GM19240 (cell line): ENCODE data around the gene NR4A3.

Experiments
- DNase-seq: peaks from one replicate; pipeline ENCODE4 v3.0.0; 2011; ENCODE audit warnings: low spot score; ENCODE audit not compliant: insufficient read length

The NR4A3 gene

DNA sequence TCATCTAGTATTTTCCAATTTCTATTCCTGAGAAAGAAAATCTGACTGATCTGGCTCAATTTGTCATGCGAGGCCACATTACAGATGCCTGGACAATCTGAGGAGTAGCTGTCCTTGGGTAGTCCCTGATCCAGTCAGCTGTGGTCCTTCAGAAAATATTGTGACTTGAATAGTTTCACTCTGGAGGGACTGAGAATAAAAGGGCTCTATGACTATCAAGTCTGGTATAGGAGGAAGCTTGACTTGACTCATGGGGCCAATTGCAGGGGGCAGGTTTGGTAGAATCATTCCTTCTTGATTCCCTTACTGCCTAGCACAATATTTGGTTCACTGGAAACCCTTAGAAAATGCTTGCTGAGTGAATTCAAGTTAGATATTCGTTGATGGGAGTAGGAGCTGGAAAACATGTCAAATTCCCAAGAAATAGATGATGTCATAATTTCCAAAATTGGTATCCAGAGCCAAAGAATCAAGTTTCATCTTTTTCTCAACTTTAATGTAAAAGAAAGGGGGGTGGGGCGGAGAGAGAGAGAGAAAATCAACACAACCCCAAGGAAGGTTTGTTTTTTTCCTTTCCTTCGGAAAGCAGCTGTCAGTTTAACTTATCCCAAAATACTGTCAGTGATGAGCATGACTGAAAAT is 52.4 kb downstream of the NR4A3 start:
- DNase-seq = no peak

DNA sequence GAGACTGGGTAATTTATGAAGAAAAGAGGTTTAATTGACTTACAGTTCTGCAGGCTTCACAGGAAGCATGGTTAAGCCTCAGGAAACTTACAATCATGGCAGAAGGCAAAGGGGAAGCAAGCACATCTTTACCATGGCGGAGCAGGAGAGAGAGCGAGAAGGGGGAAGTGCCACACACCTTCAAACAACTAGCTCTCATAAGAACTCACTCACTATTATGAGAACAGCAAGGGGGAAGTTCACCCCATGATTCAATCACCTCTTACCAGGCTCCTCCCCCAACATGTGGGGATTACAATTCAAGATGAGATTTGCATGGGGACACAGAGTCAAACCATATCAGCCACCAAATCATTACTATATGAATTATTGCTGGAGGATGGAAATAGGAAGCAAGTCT is 54.5 kb downstream of the NR4A3 start:
- no peak for DNase-seq

DNA sequence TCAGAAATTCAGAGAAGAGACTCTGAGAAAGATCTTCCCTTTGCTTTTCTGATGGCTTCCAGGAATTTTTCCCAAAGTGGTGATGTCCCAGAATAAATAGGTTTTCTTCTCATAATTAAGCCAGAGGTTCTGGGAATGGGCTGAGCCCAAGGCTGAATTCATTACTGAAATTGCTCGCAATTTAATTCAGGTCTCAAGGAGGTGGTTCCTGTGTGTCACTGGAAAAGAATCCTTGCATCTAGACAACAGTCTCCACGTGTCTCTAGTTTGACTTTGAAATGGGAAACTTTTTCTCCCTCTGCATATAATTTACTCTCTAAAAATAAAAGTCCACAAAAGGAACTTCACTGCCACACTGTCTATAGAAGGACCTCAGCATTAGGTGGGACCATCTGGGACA is 57.0 kb downstream of the NR4A3 start:
- DNase-seq = no peak

DNA sequence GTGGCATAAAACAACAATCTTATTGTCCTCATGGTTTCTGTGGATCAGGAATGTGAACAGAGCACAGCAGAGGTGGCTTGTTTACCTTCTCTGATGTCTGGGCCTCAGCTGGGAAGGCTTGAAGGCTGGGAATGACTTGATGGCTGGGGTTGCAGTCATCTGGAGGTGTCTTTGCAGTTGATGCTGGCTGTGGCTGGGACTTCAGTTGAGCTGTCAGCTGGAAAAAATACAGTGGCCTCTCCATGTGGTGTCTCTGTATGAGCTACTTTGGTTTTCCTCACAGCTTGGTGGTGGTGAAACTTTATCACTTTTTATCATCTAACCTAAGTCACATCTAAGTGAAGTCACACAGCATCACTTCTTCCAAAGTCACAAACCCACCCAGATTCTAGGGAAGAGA is 60.1 kb downstream of the NR4A3 start:
- no peak for DNase-seq

DNA sequence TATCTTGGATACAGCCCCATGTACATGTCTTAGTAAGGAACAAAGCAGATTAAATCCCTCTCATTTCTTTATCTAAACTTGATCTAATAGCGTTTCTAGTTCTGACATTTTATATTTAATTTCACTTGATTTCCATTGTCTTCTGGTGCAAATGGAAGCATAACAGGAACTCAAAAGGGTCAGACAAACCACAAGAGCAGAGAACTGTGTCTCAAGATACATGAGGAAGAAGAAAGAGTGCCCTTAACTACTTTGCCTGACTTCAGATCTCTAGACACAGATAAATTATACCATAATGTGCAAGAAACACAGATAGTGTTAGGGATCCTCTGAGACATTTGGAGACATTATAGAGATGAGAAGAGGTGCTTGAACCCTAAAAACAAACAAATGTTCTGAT is 64.1 kb downstream of the NR4A3 start:
- DNase-seq = no peak

DNA sequence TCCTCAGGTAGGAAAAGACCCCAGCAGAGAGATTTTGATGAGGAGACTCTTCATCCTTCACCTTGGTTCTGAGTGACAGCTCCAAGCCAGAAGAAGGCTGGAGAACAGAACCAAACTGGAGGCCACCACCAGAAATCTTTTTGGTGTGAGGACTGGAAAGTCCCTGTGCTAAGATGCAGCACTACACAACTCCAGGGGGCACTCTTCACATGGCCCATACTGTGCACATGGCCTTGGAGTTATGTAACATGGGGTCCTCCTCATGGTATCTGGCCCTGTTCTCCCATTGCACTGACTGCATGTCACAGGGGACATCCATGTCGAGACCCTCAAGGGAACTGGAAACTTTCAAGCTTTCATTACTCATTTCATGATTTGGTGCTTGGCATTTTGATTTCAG is 67.4 kb downstream of the NR4A3 start:
- no peak for DNase-seq

DNA sequence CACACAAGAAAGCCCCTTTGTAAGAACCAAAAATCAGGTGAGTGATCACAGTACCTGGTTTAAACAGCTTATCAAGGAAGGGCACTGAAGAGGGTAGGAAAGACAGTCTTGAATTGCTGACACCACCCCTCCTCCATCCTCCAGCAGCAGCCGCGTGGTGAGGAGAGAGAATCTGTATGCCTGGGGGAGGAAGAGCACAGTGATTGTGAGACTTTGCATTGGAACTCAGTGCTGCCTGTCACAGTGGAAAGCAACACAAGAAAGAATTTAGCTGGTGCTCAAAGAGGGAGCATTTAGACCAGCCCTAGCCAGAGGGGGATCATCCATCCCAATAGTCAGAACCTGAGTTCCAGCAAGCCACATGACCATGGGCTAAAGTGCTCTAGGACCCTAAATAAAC is 73.1 kb downstream of the NR4A3 start:
- no peak for DNase-seq

DNA sequence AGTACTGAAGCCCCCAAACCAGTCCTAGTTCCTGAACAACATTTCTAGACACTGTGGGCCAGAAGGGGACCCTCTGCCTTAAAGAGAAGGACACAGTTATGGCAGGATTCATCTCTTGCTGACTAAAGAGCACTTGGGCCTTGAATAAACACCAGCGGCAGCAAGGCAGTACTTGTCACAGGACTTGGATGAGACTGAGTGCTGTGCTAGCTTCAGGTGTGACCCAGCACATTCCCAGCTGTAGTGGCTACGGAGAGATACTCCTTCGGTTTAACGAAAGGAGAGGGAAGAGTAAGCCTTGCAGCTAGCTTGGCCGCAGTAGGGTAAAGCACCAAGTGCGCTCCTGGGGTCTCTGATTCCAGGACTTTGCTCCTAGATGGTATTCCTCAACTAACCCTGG is 73.8 kb downstream of the NR4A3 start:
- no peak for DNase-seq

DNA sequence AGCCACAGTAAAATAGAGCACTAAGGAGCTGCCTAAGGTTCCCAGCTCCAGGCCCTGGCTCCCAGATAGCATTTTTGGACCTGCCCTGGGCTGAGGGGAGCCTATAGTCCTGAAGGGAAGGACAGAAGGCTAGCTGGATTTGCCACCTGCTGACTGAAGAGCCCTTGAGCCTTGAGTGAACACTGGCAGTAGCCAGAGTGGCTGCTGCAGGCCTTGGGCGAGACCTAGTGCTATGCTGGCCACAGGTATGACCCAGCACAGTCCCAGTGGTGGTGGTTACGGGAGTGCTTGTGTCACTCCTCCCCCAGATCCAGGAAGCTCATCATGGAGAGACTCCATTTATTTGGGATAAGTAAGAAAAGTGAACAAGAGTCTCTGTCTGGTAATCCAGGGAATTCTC is 74.4 kb downstream of the NR4A3 start:
- DNase-seq = no peak

DNA sequence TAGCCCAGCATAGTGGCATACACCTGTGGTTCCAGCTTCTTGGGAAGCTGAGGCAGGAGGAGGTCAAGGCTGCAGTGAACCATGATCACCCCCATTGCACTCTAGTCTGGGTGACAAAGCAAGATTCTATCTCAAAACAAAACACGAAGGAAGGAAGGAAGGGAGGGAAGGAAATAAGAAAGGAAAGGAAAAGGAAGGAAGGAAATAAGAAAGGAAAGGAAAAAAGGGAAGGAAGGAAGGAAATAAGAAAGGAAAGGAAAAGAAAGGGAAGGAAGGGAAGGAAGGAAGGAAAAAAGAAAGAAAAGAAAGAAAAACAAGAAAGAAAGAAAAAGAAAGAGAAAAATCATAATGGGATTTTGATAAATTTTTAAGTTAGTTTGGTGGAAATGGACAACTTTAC is 81.7 kb downstream of the NR4A3 start:
- no peak for DNase-seq

DNA sequence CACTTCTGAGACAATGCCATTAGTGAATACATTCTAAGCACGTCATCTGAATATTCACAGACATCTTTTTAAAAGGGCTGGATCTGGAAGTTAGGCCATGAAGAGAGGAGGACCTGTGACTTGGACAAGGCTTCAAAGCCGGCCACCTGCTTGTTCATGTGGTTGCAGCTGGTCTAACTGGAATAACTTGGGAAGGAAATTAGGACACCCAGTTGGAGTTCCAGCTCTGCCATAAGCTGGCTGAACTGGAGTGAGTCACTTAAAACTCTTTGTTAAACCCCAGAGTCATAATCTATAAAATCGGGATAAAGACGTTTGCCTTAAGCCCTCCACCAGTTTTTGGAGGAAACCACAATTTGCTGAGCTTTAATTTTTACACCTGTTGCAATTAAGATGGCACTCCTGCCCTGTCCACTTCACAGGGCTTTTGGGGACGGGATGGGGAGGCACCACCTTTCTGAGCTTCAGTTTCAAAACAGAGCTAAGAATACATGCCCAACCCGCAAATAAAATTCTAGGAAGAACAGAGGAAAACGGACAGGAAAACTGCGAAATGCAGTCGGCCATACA is 84.2 kb downstream of the NR4A3 start:
- DNase-seq = no peak

DNA sequence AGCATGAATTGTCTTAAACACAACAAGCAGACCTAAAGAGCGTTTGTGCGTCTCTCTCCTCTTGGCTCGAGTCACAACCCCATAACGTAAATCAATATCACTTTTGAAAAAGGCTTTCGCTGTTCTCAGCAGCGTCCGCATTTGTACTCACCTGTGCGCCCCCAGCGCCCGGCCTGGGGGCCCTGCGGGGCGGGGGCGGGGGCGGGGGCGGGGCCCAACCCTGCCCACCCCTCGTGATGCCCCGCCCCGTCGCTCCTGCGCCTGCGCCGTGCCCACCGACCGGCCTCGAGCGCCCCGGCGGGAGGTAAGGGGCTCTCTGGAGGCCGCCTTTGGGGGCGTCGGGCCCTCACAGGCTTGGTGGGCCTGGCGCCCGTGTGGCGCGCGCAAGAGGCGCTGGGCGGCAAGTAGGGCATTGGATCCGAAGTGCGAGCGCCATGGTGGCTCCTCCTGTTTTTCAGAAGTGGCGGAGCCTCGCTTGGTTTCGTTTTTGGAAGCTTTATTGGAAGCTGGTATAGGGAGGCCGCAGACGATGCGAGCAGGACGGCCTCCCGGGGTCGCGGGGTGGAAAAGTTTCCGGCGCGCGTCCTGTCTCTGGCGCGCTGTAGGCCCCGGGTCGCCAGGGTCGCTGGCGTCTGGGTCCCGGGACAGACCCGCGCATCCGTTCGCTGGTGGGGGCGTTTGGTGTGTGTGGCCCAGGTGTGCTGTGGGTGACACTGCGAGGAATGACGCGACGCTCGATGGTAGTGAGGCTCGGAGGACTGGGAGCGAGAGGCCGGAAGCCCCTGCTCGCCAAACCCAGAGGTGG is 84.9 kb downstream of the NR4A3 start, which contains the start of gene STX17:
STX17 (plus strand) TSS at position 252 of the 805 bp plus-strand sequence. CDS start 8,586 bp downstream, outside the sequence.
- peak; percentile 64 for DNase-seq

DNA sequence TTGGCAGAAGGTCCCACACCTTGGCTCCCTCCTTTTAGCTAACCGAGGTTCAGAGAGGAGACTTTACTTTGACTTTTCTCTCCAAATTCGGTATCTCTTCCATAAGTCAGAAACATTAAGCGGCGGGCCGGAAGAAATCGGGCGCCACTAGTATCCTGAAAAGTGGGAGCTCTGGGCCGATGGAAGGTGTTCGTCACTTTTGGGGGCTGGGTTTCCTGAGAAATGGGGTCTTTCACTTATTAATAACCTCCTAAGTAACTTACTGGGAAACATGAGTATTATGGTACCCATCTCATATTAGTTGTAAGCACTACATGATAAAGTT is 85.5 kb downstream of the NR4A3 start:
- DNase-seq = no peak

DNA sequence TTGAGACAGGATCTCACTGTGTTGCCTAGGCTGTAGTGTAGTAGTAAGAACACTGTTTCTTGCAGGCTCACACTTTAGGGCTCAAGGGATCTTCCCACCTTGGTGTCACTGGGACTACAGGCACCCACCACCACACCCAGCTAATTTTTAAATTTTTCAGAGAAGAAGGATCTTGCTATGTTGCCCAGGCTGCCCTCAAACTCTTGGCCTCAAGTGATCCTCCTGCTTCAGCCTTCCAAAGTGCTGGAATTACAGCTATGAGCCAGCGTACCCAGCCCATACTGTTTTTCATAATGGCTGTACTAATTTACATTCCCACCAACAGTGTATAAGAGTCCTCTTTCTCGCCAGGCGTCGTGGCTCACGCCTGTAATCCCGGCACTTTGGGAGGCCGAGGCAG is 89.9 kb downstream of the NR4A3 start:
- DNase-seq = no peak
